Lung (tissue), 12 donors: Measurements from ENCODE around the gene ADAMTSL1. TPM values are rescaled to one million over a fixed set of nuclear protein-coding genes. Genes with fewer than 3 reads are reported as not detected.
A peak's percentile ranks its signal among the peaks of the same experiment; 100 is the strongest.

Experiments used
- ATAC-seq: fragments of 200-7000 bp; cut with Tn5 transposase; one replicate; pipeline ENCODE4 v1.9.1; 2020; ENCODE audit warnings: moderate number of reproducible peaks; ENCODE audit not compliant: insufficient read depth, low FRiP score
- DNase-seq, 3 donors: peaks; one replicate each; pipeline ENCODE4 v3.0.0-alpha.2; 2013 to 2017
- H3K27ac ChIP-seq, 2 donors: one replicate each; pipeline ENCODE4 v1.5.1; 2013; ENCODE audit warnings: mild to moderate bottlenecking in 2 of 2, moderate library complexity in 2 of 2, control low read depth in 1 of 2, inconsistent platforms in 1 of 2, low read depth in 1 of 2, low read length in 1 of 2
- H3K27me3 ChIP-seq, 3 donors: one replicate each; pipeline ENCODE4 v1.5.1; 2013; ENCODE audit warnings: low read length in 2 of 3; ENCODE audit not compliant: control insufficient read depth in 3 of 3, insufficient read depth in 3 of 3
- H3K36me3 ChIP-seq, 4 donors: one replicate each; pipeline ENCODE4 v1.5.1; 2013; ENCODE audit warnings: low read length in 4 of 4, mild to moderate bottlenecking in 1 of 4, moderate library complexity in 1 of 4; ENCODE audit not compliant: control insufficient read depth in 4 of 4, insufficient read depth in 4 of 4
- H3K4me1 ChIP-seq, 5 donors: one replicate each; pipeline ENCODE4 v1.5.1; 2013; ENCODE audit warnings: low read length in 5 of 5, mild to moderate bottlenecking in 2 of 5, moderate library complexity in 1 of 5; ENCODE audit not compliant: control insufficient read depth in 5 of 5, insufficient read depth in 5 of 5
- H3K4me3 ChIP-seq: one replicate; pipeline ENCODE4 v1.5.1; 2013; ENCODE audit warnings: mild to moderate bottlenecking, control low read depth, moderate library complexity
- H3K9ac ChIP-seq, 2 donors: one replicate each; pipeline ENCODE4 v1.5.1; 2013; ENCODE audit warnings: low read length in 2 of 2, control low read depth in 1 of 2; ENCODE audit not compliant: insufficient read depth in 1 of 2
- H3K9me3 ChIP-seq, 4 donors: one replicate each; pipeline ENCODE4 v1.5.1; 2013; ENCODE audit warnings: low read length in 3 of 4, mild to moderate bottlenecking in 1 of 4, moderate library complexity in 1 of 4; ENCODE audit not compliant: control insufficient read depth in 4 of 4, insufficient read depth in 3 of 4
- WGBS, 2 donors: extraction: QIAGEN DNeasy Blood & Tissue Kit; methylation state at CpG; one replicate each; pipeline ENCODE4 v1.1.7; 2013; 5-methylcytosine and 5-hydroxymethylcytosine counted together
- polyA plus RNA-seq, 2 donors: library from polyadenylated mRNA; stranded (reverse); fragments of 200-250 nt; gene quantifications; one replicate each; pipeline ENCODE4 v1.2.1, GENCODE V29; 2013
- total RNA-seq, 2 donors: library from RNA; depleted of rRNA in 1 of 2; stranded (reverse); fragments of >200 nt in 1 of 2; gene quantifications; one replicate each; pipeline ENCODE4 v1.2.1, GENCODE V29; 2014 to 2021
- TF ChIP-seq, protein P1 (sequence below): IDR thresholded peaks from 2 replicates; pipeline ENCODE4 v1.5.1; 2012; ENCODE audit warnings: mild to moderate bottlenecking; ENCODE audit errors: control extremely low read depth, extremely low read depth
- donor health status: control.
- donor health status: control.
- donor health status: Bipolar disorder and iron deficiency.
- donor health status: healthy.
- donor health status: DM: yes; HTN: yes; CAD: no.

ADAMTSL1 gene
- total and polyA plus RNA-seq, 4 donors, result 0.25 to 36.2 (median 1.4) TPM

DNA sequence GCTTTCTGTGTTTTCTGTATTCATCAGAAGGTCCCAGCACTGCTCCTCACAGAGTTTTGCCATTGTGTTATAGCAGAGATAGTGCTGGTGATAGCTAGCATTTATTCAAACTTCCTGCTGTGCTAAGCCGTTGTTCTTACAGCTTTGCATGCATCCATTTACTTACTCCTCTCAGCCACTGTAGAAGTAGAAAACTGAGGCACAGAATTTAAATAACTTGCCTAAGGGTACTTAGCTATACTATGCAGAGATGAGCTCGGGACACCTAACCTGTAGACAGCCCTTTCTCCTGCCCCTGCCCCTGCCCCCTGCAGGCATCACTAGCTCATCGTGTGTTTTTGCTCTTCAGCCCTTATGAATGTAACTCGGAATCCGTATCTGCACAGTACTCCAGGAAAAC lies 331.4 kb downstream of the ADAMTSL1 start:
- Histone ChIP-seq H3K27ac (no peak overlapping the region), H3K9me3 (no peaks in the 10 kb centered on the region), H3K4me1 (peaks cover 0 to 12% (median 3%) of the 10 kb centered on the region in 5 donors), H3K9ac (no peak overlapping the region), H3K36me3 (no peaks in the 10 kb centered on the region), H3K27me3 (no peaks in the 10 kb centered on the region), H3K4me3 (no peak overlapping the region)
- TF ChIP-seq, protein P1, sequence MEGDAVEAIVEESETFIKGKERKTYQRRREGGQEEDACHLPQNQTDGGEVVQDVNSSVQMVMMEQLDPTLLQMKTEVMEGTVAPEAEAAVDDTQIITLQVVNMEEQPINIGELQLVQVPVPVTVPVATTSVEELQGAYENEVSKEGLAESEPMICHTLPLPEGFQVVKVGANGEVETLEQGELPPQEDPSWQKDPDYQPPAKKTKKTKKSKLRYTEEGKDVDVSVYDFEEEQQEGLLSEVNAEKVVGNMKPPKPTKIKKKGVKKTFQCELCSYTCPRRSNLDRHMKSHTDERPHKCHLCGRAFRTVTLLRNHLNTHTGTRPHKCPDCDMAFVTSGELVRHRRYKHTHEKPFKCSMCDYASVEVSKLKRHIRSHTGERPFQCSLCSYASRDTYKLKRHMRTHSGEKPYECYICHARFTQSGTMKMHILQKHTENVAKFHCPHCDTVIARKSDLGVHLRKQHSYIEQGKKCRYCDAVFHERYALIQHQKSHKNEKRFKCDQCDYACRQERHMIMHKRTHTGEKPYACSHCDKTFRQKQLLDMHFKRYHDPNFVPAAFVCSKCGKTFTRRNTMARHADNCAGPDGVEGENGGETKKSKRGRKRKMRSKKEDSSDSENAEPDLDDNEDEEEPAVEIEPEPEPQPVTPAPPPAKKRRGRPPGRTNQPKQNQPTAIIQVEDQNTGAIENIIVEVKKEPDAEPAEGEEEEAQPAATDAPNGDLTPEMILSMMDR, result no peak
- WGBS, 2 donors, result 84 to 87% methylated on average over 5 of the region's 5 CpGs
- DNase-seq (no peak), ATAC-seq (no peak)

DNA sequence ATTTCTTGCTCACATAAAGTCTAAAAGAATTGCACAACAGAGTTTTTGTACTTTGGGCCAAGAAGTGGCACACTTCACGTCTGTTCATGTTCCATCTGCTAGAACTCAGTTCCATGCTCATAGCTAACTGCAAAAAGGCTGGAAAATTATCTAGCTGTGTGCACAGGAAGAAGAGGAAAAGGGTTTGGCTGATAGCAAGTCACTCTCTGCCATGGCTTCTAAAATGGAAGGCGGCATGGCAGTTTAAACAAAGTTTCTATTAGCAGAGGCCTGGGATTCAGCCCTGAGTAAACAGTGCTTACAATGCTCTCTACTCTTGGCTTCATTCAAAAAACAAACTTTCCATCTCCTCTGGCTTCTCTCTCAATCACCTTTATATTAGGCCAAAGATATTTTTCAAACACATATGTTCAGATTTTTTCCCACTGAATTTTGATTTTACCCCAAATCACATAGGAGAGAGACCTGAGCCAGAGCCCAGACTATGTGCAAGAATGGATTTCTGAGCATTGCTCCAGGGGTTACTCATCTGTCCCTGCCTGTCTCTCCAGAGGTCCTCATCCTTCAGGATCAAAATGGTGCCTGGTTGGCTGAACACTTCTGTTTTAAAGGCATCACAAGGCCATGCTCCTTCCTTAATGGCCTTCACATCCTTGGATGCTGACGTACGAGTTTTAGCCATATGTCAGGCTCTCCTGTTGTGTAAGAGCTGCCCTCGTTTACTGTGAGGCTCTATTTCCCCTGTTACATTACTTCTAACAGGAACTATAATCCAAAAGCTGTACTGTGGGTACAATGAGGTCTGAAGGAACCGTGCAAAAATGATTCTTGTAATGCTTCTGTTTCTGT lies 332.5 kb downstream of the ADAMTSL1 start:
- H3K9ac ChIP-seq, result no peak overlapping the region
- DNase-seq, result peak in 2 of 3 donors; percentile 14 to 77
- H3K27me3 ChIP-seq, result no peaks in the 10 kb centered on the region
- WGBS, 2 donors, result 69 to 81% methylated on average over 6 of the region's 6 CpGs
- peaks cover 0 to 12% (median 3%) of the 10 kb centered on the region in 5 donors for H3K4me1 ChIP-seq
- ATAC-seq, result no peak
- H3K9me3 ChIP-seq, result no peaks in the 10 kb centered on the region
- no peak overlapping the region for H3K27ac ChIP-seq
- no peak overlapping the region for H3K4me3 ChIP-seq
- H3K36me3 ChIP-seq, result no peaks in the 10 kb centered on the region
- TF ChIP-seq, protein P1, result no peak

DNA sequence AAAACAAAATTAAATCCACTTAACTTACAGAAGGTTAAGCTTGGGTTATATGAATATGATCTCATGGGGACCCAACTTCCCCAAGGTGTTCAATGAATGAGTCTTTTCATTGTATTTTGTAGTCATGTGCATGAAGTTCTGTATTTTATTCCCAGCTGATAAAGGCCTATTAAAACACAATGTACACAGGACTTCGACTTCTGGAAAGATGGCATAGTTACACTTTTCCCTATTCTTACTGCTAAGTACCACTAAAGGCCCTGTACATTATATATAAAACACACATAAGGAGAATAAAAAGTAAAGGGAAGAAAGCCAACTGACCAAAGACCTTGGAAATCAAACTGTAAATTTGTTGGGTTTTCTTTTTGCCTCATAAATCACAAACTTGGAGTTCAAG lies 336.6 kb downstream of the ADAMTSL1 start:
- Histone ChIP-seq H3K4me3 (no peak overlapping the region), H3K4me1 (peaks cover 0 to 12% (median 3%) of the 10 kb centered on the region in 5 donors), H3K36me3 (no peaks in the 10 kb centered on the region), H3K27ac (no peak overlapping the region), H3K9ac (no peak overlapping the region), H3K9me3 (no peaks in the 10 kb centered on the region), H3K27me3 (no peaks in the 10 kb centered on the region)
- WGBS, 2 donors, result 83 to 96% methylated on average over 1 of the region's 1 CpG
- DNase-seq (no peak), ATAC-seq (no peak)
- TF ChIP-seq, protein P1, result no peak
